Mucosa of descending colon (tissue), 3 donors: ENCODE measurements around the gene ACACB. TPM values are rescaled to one million over a fixed set of nuclear protein-coding genes. Genes with fewer than 3 reads are reported as not detected.

Experiments used
- ATAC-seq: fragments of 200-7000 bp; cut with Tn5 transposase; one replicate; pipeline ENCODE4 v1.9.1; 2020; ENCODE audit warnings: mild to moderate bottlenecking, moderate library complexity
- DNase-seq, 3 donors: peaks; one replicate each; pipeline ENCODE4 v3.0.0-alpha.2; 2020
- H3K36me3 ChIP-seq: fragments of 200-600 bp; one replicate; pipeline ENCODE4 v1.8.0; 2021; ENCODE audit warnings: low read depth, mild to moderate bottlenecking
- H3K4me1 ChIP-seq: fragments of 200-600 bp; one replicate; pipeline ENCODE4 v1.8.0; 2021; ENCODE audit warnings: low read depth, mild to moderate bottlenecking
- H3K4me3 ChIP-seq: fragments of 200-600 bp; one replicate; pipeline ENCODE4 v1.8.0; 2021; ENCODE audit warnings: mild to moderate bottlenecking
- H3K9me3 ChIP-seq: fragments of 200-600 bp; one replicate; pipeline ENCODE4 v1.8.0; 2021; ENCODE audit warnings: mild to moderate bottlenecking
- CTCF ChIP-seq: fragments of 200-600 bp; IDR thresholded peaks from one replicate; pipeline ENCODE4 v1.8.0; 2022; ENCODE audit warnings: antibody characterized with exemption, mild to moderate bottlenecking
- intact Hi-C, 2 donors: fragments of 100-400 bp; cut with DNase I in 1 of 2; cut with micrococcal nuclease in 1 of 2; formaldehyde crosslinking; loops; one replicate each; pipeline versions ENCODE4 v1.11.0 to v1.11.1; 2022; cut with DNase I, micrococcal nuclease
- total RNA-seq, 3 donors: library from RNA; stranded (reverse); fragmentation: NEBNext Ultra II Directional in 2 of 3; extraction: Animal tissue kit (Norgen Biotek cat#: 25700) in 2 of 3; gene quantifications; one replicate each; pipeline versions ENCODE4 v1.2.1 to v1.2.4, GENCODE V29; 2021 to 2023
- donor health status: DM: no; HTN: no; CAD: no; lungs with moderate emphysema.
- donor health status: DM: no; HTN: no; CAD: no.
- donor health status: DM: no; HTN: yes; CAD: no.

The ACACB gene
- total RNA-seq, 3 donors from 2014 or later = 54.4 to 155 (median 66.3) TPM

GRCh38 chr12:109110988-109111495, 5.3 kb upstream of the ACACB start:
- intact Hi-C loops = no loop called here

GRCh38 chr12:109112720-109113465, 3.5 kb upstream of the ACACB start:
- no peak for TF ChIP-seq CTCF
- no peak overlapping the region for H3K4me3 ChIP-seq
- intact Hi-C loops = no loop called here
- H3K4me1 ChIP-seq = peaks cover 35% of the 10 kb centered on the region
- DNase-seq = no peak
- peaks cover 1% of the 10 kb centered on the region for H3K36me3 ChIP-seq
- H3K9me3 ChIP-seq = no peaks in the 10 kb centered on the region
- no peak for ATAC-seq

More at GRCh38 chr12:109110988-109111495, 5.3 kb upstream of the ACACB start:
- TF ChIP-seq CTCF = no peak
- H3K4me3 ChIP-seq = peak overlapping the region; percentile 32
- ATAC-seq (peak; percentile 91), DNase-seq (peak; percentile 93 to 94 (median 94))
- H3K9me3 ChIP-seq = no peaks in the 10 kb centered on the region
- H3K36me3 ChIP-seq = peaks cover 5% of the 10 kb centered on the region
- peaks cover 29% of the 10 kb centered on the region for H3K4me1 ChIP-seq

GRCh38 chr12:109113661-109114321, 2.6 kb upstream of the ACACB start:
- ATAC-seq = no peak
- Histone ChIP-seq H3K4me1 (peaks cover 35% of the 10 kb centered on the region), H3K9me3 (no peaks in the 10 kb centered on the region), H3K36me3 (no peaks in the 10 kb centered on the region), H3K4me3 (no peak overlapping the region)
- TF ChIP-seq CTCF = no peak
- intact Hi-C loops = no loop called here
- no peak for DNase-seq

GRCh38 chr12:109114644-109115043, 1.7 kb upstream of the ACACB start:
- Histone ChIP-seq H3K9me3 (no peaks in the 10 kb centered on the region), H3K4me1 (peaks cover 35% of the 10 kb centered on the region), H3K4me3 (no peak overlapping the region), H3K36me3 (no peaks in the 10 kb centered on the region)
- TF ChIP-seq CTCF = no peak
- intact Hi-C loops = no loop called here
- no peak for ATAC-seq
- no peak for DNase-seq

GRCh38 chr12:109115404-109115757, 1.0 kb upstream of the ACACB start:
- Histone ChIP-seq H3K4me1 (peaks cover 33% of the 10 kb centered on the region), H3K4me3 (no peak overlapping the region), H3K36me3 (no peaks in the 10 kb centered on the region), H3K9me3 (no peaks in the 10 kb centered on the region)
- ATAC-seq = no peak
- intact Hi-C loops = no loop called here
- DNase-seq = no peak
- no peak for TF ChIP-seq CTCF
